A549 treated with dexamethasone at 1 μM for 4 hours (cell line): ENCODE results near the gene GPATCH4. TPM values are rescaled to one million over a fixed set of nuclear protein-coding genes. Genes with fewer than 3 reads are reported as not detected.

Source experiments
- total RNA-seq: library from RNA; stranded (reverse); fragments of 200-300 nt; extraction: Qiagen RNA extraction; gene quantifications from 5 replicates; pipeline ENCODE4 v1.2.3, GENCODE V29; 2022

GPATCH4 gene
- total RNA-seq, result 63.7 to 88.0 TPM (median 65.8 TPM) in 5 replicates

GRCh38 chr1:156601122-156601830, at the start of gene GPATCH4:
Gene GPATCH4, minus strand, starts transcription at chr1:156601479.

DNA sequence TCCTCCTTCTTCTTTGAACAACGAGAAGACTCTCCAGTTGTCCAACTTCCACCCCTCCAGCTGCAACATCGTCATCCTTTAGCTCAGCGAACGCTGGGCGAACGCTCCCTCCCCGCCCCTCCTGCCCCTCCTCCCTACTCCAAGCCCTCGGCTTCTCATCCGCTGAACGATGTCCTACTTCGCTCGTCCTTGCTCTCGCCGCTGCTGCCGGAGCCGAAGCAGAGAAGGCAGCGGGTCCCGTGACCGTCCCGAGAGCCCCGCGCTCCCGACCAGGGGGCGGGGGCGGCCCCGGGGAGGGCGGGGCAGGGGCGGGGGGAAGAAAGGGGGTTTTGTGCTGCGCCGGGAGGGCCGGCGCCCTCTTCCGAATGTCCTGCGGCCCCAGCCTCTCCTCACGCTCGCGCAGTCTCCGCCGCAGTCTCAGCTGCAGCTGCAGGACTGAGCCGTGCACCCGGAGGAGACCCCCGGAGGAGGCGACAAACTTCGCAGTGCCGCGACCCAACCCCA, 40.5 kb upstream of the GPATCH4 start, which contains the start of gene BCAN:
TSS of gene BCAN (plus strand) at position 357 of the 504 bp plus-strand sequence. CDS start 3,938 bp downstream, outside the sequence.

DNA sequence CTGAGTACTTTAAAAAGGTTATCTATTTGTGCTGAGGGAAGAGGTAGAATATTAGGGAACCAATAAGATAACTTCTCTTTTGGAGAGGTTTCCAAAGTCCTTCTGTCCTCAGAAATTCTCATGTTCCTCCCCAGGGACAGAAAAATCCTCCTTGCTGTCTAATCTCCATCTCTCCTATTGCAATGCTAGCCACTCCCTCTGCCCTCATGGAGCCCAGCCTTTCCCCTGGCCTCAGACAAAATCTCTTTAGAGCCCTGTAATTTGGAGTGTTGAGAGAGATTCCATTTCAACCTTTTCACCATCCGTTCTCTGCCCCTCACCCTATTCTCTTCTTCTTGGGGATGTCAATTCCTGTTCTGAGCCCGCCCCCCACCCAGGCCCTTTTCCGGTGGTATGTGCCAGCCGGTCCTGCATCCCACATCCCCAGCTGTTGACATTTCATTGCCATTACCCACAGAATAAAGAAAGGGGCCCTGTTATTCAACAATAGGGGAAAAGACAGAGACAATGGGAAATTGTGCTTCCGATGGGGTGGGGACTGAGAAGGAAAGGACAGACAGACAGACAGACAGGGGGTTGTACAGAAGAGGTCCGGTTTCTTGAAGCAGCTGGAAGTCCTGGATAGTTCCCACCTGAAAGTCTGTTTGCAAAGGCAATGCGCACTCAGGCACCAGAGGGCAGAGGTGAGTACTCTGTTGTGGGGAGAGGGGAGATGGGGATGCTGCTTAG, 17.7 kb upstream of the GPATCH4 start, which contains the start of gene HAPLN2:
TSS of gene HAPLN2 (plus strand) at position 563 of the 729 bp plus-strand sequence. CDS start 4,076 bp downstream, outside the sequence.

GRCh38 chr1:156591432-156592157, 9.7 kb downstream of the GPATCH4 start, which contains the start of gene NAXE:
Gene NAXE, plus strand, starts transcription at chr1:156591776. Its CDS starts 29 bp downstream, at chr1:156591805.

GRCh38 chr1:156579472-156579871, 21.8 kb downstream of the GPATCH4 start, which contains the start of gene TTC24:
Gene TTC24, plus strand, starts transcription at chr1:156579723. Its CDS starts 1,642 bp downstream, at chr1:156581365.

GRCh38 chr1:156571919-156572662, 29.2 kb downstream of the GPATCH4 start, which contains the start of gene IQGAP3:
Gene IQGAP3, minus strand, starts transcription at chr1:156572565. Its CDS starts 36 bp downstream, at chr1:156572529.

Other genes starting within 250 kb of the GPATCH4 start
- gene RHBG, start 232.3 kb downstream of the GPATCH4 start, total RNA-seq, result not detected in 5 replicates
- gene MEF2D, start 100.7 kb downstream of the GPATCH4 start, total RNA-seq, result 19.8 to 38.2 TPM (median 33.5 TPM) in 5 replicates
- gene IQGAP3, start 28.9 kb downstream of the GPATCH4 start, total RNA-seq, result 9.2 to 20.0 TPM (median 17.9 TPM) in 5 replicates
- not detected in 5 replicates for gene TTC24, start 21.8 kb downstream of the GPATCH4 start, total RNA-seq
- 148 to 167 TPM (median 154 TPM) in 5 replicates for gene NAXE, start 9.7 kb downstream of the GPATCH4 start, total RNA-seq
- gene HAPLN2, start 17.9 kb upstream of the GPATCH4 start, total RNA-seq, result 0.09 to 0.46 TPM (median 0.19 TPM) in 5 replicates
- gene BCAN, start 40.6 kb upstream of the GPATCH4 start, total RNA-seq, result 0.11 to 0.14 TPM in 2 of 5 replicates, not detected in the others
- gene NES, start 75.9 kb upstream of the GPATCH4 start, total RNA-seq, result 1.3 TPM in 5 replicates
- 7.2 to 11.0 TPM (median 8.9 TPM) in 5 replicates for gene CRABP2, start 104.1 kb upstream of the GPATCH4 start, total RNA-seq
- 20.9 to 24.1 TPM (median 23.2 TPM) in 5 replicates for gene METTL25B, start 127.0 kb upstream of the GPATCH4 start, total RNA-seq
- 40.1 to 53.8 TPM (median 46.0 TPM) in 5 replicates for gene ISG20L2, start 127.3 kb upstream of the GPATCH4 start, total RNA-seq
- gene MRPL24, start 139.6 kb upstream of the GPATCH4 start, total RNA-seq, result 189 to 212 TPM (median 200 TPM) in 5 replicates
- 423 to 447 TPM (median 444 TPM) in 5 replicates for gene HDGF, start 150.2 kb upstream of the GPATCH4 start, total RNA-seq
- 63.4 to 85.5 TPM (median 76.8 TPM) in 5 replicates for gene PRCC, start 166.1 kb upstream of the GPATCH4 start, total RNA-seq
- 2.5 to 4.6 TPM (median 3.3 TPM) in 5 replicates for gene SH2D2A, start 215.4 kb upstream of the GPATCH4 start, total RNA-seq